GM12873 (cell line): Measurements from ENCODE around the gene SCRG1.

Experiments used
- CTCF ChIP-seq: IDR thresholded peaks from 2 replicates; pipeline ENCODE4 v1.5.1; 2012; ENCODE audit warnings: low read depth, mild to moderate bottlenecking, moderate library complexity, low read length, control low read depth; ENCODE audit not compliant: insufficient read depth; ENCODE audit errors: missing control alignments

The SCRG1 gene

GRCh38 chr4:173374588-173374987, 24.3 kb downstream of the SCRG1 start:
- no peak for TF ChIP-seq CTCF

GRCh38 chr4:173371292-173372192, 27.4 kb downstream of the SCRG1 start:
- no peak for TF ChIP-seq CTCF

GRCh38 chr4:173370477-173371291, 28.2 kb downstream of the SCRG1 start, which contains the start of gene SAP30:
TSS of gene SAP30 (plus strand) at chr4:173370954. CDS start at chr4:173371183, 229 bp downstream.
- no peak for TF ChIP-seq CTCF

- TF ChIP-seq CTCF = no peak
Observed at GRCh38 chr4:173370130-173370476, 28.8 kb downstream of the SCRG1 start.

GRCh38 chr4:173367946-173368345, 31.0 kb downstream of the SCRG1 start:
- no peak for TF ChIP-seq CTCF

GRCh38 chr4:173367285-173367684, 31.6 kb downstream of the SCRG1 start:
- TF ChIP-seq CTCF = no peak

- TF ChIP-seq CTCF = no peak
Observed at GRCh38 chr4:173365359-173365996, 33.4 kb downstream of the SCRG1 start.
